GM23338 (cell line): ENCODE measurements around the gene CMTM6. TPM values are rescaled to one million over a fixed set of nuclear protein-coding genes. Genes with fewer than 3 reads are reported as not detected.

Experiments
- ATAC-seq: fragments of 200-7000 bp; cut with Tn5 transposase; 3 replicates; pipeline ENCODE4 v1.9.1; 2020
- DNase-seq: peaks from one replicate; pipeline ENCODE4 v3.0.0-alpha.2; 2015; ENCODE audit warnings: low spot score
- H2AFZ ChIP-seq: fragments of 200-600 bp; sonication (generic); 2 replicates; pipeline ENCODE4 v1.8.0; 2016; ENCODE audit warnings: antibody characterized with exemption, mild to moderate bottlenecking, moderate library complexity
- H3F3A ChIP-seq: fragments of 200-600 bp; sonication (generic); replicated peaks from 2 replicates; pipeline ENCODE4 v1.8.0; 2017; ENCODE audit warnings: antibody characterized with exemption, mixed run types, low read depth
- H3K27ac ChIP-seq: fragments of 200-600 bp; sonication (generic); 2 replicates; pipeline ENCODE4 v1.6.1; 2016; ENCODE audit warnings: low read depth
- H3K27me3 ChIP-seq: fragments of 200-600 bp; sonication (generic); 2 replicates; pipeline ENCODE4 v1.8.0; 2016; ENCODE audit warnings: mild to moderate bottlenecking, mixed run types, moderate library complexity; ENCODE audit not compliant: insufficient read depth
- H3K36me3 ChIP-seq: fragments of 200-600 bp; sonication (generic); 2 replicates; pipeline ENCODE4 v1.8.0; 2016; ENCODE audit warnings: mild to moderate bottlenecking; ENCODE audit not compliant: insufficient read depth
- H3K4me1 ChIP-seq: fragments of 200-600 bp; sonication (generic); 2 replicates; pipeline ENCODE4 v1.8.0; 2016; ENCODE audit warnings: mild to moderate bottlenecking, moderate library complexity; ENCODE audit not compliant: insufficient read depth
- H3K4me2 ChIP-seq: fragments of 200-600 bp; sonication (generic); 2 replicates; pipeline ENCODE4 v1.7.1; 2017; ENCODE audit warnings: mixed run types
- H3K4me3 ChIP-seq: fragments of 200-600 bp; sonication (generic); 2 replicates; pipeline ENCODE4 v1.6.1; 2016; ENCODE audit warnings: mixed run types
- H3K79me2 ChIP-seq: fragments of 200-600 bp; sonication (generic); replicated peaks from 2 replicates; pipeline ENCODE4 v1.8.0; 2017; ENCODE audit warnings: mild to moderate bottlenecking; ENCODE audit not compliant: insufficient read depth
- H3K9me2 ChIP-seq: fragments of 200-600 bp; sonication (generic); 2 replicates; pipeline ENCODE4 v1.8.0; 2017; ENCODE audit not compliant: insufficient read depth
- H4K20me1 ChIP-seq: fragments of 200-600 bp; sonication (generic); replicated peaks from 2 replicates; pipeline ENCODE4 v1.8.0; 2017; ENCODE audit warnings: mild to moderate bottlenecking; ENCODE audit not compliant: insufficient read depth
- H3K27ac Mint-ChIP-seq: 2 replicates; pipeline ENCODE4 v1.8.0; 2020; ENCODE audit warnings: inconsistent platforms, mild to moderate bottlenecking, moderate library complexity, mixed read lengths
- H3K27me3 Mint-ChIP-seq: 3 replicates; pipeline ENCODE4 v1.8.0; 2022; ENCODE audit warnings: low read depth, mild to moderate bottlenecking, moderate library complexity, mixed read lengths, inconsistent platforms; ENCODE audit not compliant: insufficient read depth, poor library complexity
- H3K36me3 Mint-ChIP-seq: 3 replicates; pipeline ENCODE4 v1.8.0; 2021; ENCODE audit warnings: low read depth, mild to moderate bottlenecking, inconsistent platforms, moderate library complexity, mixed read lengths
- H3K4me1 Mint-ChIP-seq: 3 replicates; pipeline ENCODE4 v1.8.0; 2020; ENCODE audit warnings: mild to moderate bottlenecking, inconsistent platforms, mixed read lengths
- H3K4me3 Mint-ChIP-seq: 3 replicates; pipeline ENCODE4 v1.8.0; 2021; ENCODE audit warnings: moderate library complexity, mild to moderate bottlenecking, inconsistent platforms, mixed read lengths
- H3K9me3 Mint-ChIP-seq: 3 replicates; pipeline ENCODE4 v1.8.0; 2020; ENCODE audit warnings: moderate library complexity, mild to moderate bottlenecking, inconsistent platforms, mixed read lengths
- CTCF ChIP-seq, 2 experiments: fragments of 200-600 bp in 1 of 2; sonication (generic) in 1 of 2; conservative IDR thresholded peaks; 2 replicates each; pipeline versions ENCODE4 v1.5.1 to v1.6.1; 2016 to 2017; ENCODE audit warnings: antibody characterized with exemption in 2 of 2, low read depth in 2 of 2, mild to moderate bottlenecking in 2 of 2, moderate library complexity in 1 of 2
- EZH2phosphoT487 ChIP-seq: fragments of 200-600 bp; sonication (generic); IDR thresholded peaks from one replicate; pipeline ENCODE4 v1.8.1; 2018; ENCODE audit warnings: antibody characterized with exemption; ENCODE audit not compliant: unreplicated experiment
- REST ChIP-seq: IDR thresholded peaks from one replicate; pipeline ENCODE4 v1.6.1; 2018; ENCODE audit warnings: antibody characterized with exemption; ENCODE audit not compliant: unreplicated experiment
- ZNF114 ChIP-seq: fragments of 250-450 bp; sonication (Bioruptor Pico); IDR thresholded peaks from 2 replicates; pipeline ENCODE4 v1.5.0; 2020; ENCODE audit warnings: mild to moderate bottlenecking, moderate library complexity
- ZNF462 ChIP-seq: fragments of 250-450 bp; sonication (Bioruptor Pico); IDR thresholded peaks from 2 replicates; pipeline ENCODE4 v1.5.0; 2020; ENCODE audit warnings: mild to moderate bottlenecking, moderate library complexity
- polyA plus RNA-seq: library from polyadenylated mRNA; unstranded; fragments of >200 nt; fragmentation: Nextera tagmentation; extraction: Ambion mirVana; gene quantifications from 2 replicates; pipeline ENCODE4 v1.2.1, GENCODE V29; 2016
- total RNA-seq: library from RNA; depleted of rRNA; stranded (reverse); fragments of >200 nt; shearing (Covaris generic); gene quantifications from 2 replicates; pipeline ENCODE4 v1.2.3, GENCODE V29; 2014

The CMTM6 gene
- total and polyA plus RNA-seq, 2 experiments from 2014 or later, result 42.3 to 123 TPM

DNA sequence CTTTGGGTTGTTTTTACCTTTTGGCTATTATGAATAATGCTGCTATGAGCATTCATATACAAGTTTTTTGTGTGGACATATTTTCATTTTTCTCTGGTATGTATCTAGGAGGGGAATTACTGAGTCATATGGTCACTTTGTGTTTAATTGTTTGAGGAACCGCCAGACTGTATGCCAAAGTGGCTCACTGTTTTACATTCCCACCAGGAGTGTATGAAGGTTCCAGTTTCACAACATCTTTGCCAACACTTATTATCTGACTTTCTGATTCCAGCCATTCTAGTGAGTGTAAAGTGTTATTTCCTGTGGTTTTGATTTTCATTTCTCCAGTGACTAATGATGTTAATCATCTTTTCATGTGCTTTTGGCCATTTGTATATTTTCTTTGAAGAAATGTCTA is 59.2 kb downstream of the CMTM6 start (continued):
- TF ChIP-seq ZNF462 (CRISPR knock-in tag), result no peak
- TF ChIP-seq ZNF114 (CRISPR knock-in tag), result no peak
- TF ChIP-seq EZH2phosphoT487, result no peak
- no peak for TF ChIP-seq CTCF (conservative IDR thresholded peaks at IDR 0.05; ENCODE audit: low read depth in 2 of 2)

- Histone ChIP-seq H3K27me3 (no peaks in the 10 kb centered on the region), H3K36me3 (no peaks in the 10 kb centered on the region; the same call in 1 of the 2 replicates), H3K4me1 (peaks cover 4% of the 10 kb centered on the region; the same call in 1 of the 2 replicates), H2AFZ (no peak overlapping the region), H3F3A (no peaks in the 10 kb centered on the region), H3K9me2 (no peaks in the 10 kb centered on the region), H3K4me2 (no peak overlapping the region), H4K20me1 (peaks cover 4% of the 10 kb centered on the region; the same call in 1 of the 2 replicates), H3K4me3 (no peak overlapping the region), H3K27ac (no peak overlapping the region), H3K79me2 (0 out of 2 replicates have a peak, but pooled peaks cover 5% of the 10 kb centered on the region)
- peaks cover 15% of the 10 kb centered on the region for H3K36me3 Mint-ChIP-seq
- no peak for DNase-seq
- ATAC-seq, result no peak
- peaks cover 10% of the 10 kb centered on the region for H3K4me1 Mint-ChIP-seq
- no peaks in the 10 kb centered on the region for H3K9me3 Mint-ChIP-seq
- H3K27me3 Mint-ChIP-seq, result peaks cover 2% of the 10 kb centered on the region
- no peak overlapping the region for H3K4me3 Mint-ChIP-seq
- H3K27ac Mint-ChIP-seq, result no peak overlapping the region
- no peak for TF ChIP-seq REST
These were observed 59.9 kb downstream of the CMTM6 start for GRCh38 chr3:32442766-32443165.
